Esophagus muscularis mucosa (tissue), 3 donors: Measurements from ENCODE around the gene ZNF446.

Source experiments
- EP300 ChIP-seq: sonication (generic); formaldehyde crosslinking; IDR thresholded peaks from one replicate; pipeline ENCODE4 v1.6.1; 2017; ENCODE audit warnings: antibody characterized with exemption
- TF ChIP-seq, protein P1 (sequence below), 3 experiments: fragments of 200-600 bp in 2 of 3; fragments of 450-650 bp in 1 of 3; sonication (generic) in 2 of 3; IDR thresholded peaks; one replicate each; pipeline ENCODE4 v1.5.1; 2017 to 2019; ENCODE audit warnings: antibody characterized with exemption in 3 of 3, mild to moderate bottlenecking in 2 of 3, moderate library complexity in 1 of 3

DNA sequence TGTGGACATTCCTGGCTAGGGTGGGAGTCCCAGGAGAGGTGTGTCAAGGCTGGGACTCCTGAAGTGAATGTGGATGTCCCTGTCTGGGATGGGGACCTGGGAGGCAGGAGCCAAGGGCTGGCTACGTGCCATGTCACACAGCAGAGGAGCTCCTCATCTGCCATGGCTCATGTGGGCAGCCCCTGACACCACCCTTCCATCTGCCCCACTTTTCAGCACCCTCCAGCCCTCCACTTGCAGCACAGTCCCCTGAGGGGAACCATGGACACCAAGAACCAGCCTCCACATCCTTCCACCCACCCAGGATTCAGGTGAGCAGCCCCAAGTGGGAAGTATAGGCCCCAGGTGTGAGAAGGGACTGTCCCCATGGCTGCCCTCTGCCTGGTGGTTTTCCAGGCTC lies 1.7 kb downstream of the ZNF446 start:
- TF ChIP-seq, protein P1, sequence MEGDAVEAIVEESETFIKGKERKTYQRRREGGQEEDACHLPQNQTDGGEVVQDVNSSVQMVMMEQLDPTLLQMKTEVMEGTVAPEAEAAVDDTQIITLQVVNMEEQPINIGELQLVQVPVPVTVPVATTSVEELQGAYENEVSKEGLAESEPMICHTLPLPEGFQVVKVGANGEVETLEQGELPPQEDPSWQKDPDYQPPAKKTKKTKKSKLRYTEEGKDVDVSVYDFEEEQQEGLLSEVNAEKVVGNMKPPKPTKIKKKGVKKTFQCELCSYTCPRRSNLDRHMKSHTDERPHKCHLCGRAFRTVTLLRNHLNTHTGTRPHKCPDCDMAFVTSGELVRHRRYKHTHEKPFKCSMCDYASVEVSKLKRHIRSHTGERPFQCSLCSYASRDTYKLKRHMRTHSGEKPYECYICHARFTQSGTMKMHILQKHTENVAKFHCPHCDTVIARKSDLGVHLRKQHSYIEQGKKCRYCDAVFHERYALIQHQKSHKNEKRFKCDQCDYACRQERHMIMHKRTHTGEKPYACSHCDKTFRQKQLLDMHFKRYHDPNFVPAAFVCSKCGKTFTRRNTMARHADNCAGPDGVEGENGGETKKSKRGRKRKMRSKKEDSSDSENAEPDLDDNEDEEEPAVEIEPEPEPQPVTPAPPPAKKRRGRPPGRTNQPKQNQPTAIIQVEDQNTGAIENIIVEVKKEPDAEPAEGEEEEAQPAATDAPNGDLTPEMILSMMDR (IDR thresholded peaks at IDR 0.05) = no peak
- TF ChIP-seq EP300 = no peak
